MM.1S (cell line): ENCODE measurements around the gene NOXO1.
A peak's percentile ranks its signal among the peaks of the same experiment; 100 is the strongest.

Experiments
- DNase-seq: peaks from one replicate; pipeline ENCODE4 v3.0.0-alpha.2; 2015
- H2AFZ ChIP-seq: fragments of 300-600 bp; sonication (generic); 2 replicates; pipeline ENCODE4 v1.6.0; 2016; ENCODE audit warnings: antibody characterized with exemption, low read length
- H3F3A ChIP-seq: fragments of 300-600 bp; sonication (generic); 2 replicates; pipeline ENCODE4 v1.6.1; 2016; ENCODE audit warnings: mild to moderate bottlenecking, antibody characterized with exemption, low read length, moderate library complexity, mixed read lengths; ENCODE audit not compliant: insufficient read depth
- H3K27ac ChIP-seq: fragments of 300-600 bp; sonication (generic); 2 replicates; pipeline ENCODE4 v1.5.1; 2016; ENCODE audit warnings: mild to moderate bottlenecking, low read length
- H3K27me3 ChIP-seq: fragments of 300-600 bp; sonication (generic); replicated peaks from 2 replicates; pipeline ENCODE4 v1.6.0; 2016; ENCODE audit warnings: low read length; ENCODE audit not compliant: insufficient read depth
- H3K36me3 ChIP-seq: fragments of 300-600 bp; sonication (generic); replicated peaks from 2 replicates; pipeline ENCODE4 v1.6.1; 2016; ENCODE audit warnings: mild to moderate bottlenecking, low read length, mixed read lengths; ENCODE audit not compliant: insufficient read depth
- H3K4me1 ChIP-seq: fragments of 300-600 bp; sonication (generic); 2 replicates; pipeline ENCODE4 v1.6.1; 2016; ENCODE audit warnings: low read length, mixed read lengths
- H3K4me2 ChIP-seq: fragments of 300-600 bp; sonication (generic); 2 replicates; pipeline ENCODE4 v1.6.0; 2016; ENCODE audit warnings: low read depth, low read length
- H3K4me3 ChIP-seq: fragments of 300-600 bp; sonication (generic); 2 replicates; pipeline ENCODE4 v1.5.1; 2016; ENCODE audit warnings: low read length, mixed read lengths
- H3K79me2 ChIP-seq: fragments of 300-600 bp; sonication (generic); 2 replicates; pipeline ENCODE4 v1.6.1; 2016; ENCODE audit warnings: mixed run types, low read length, mixed read lengths
- H3K9ac ChIP-seq: fragments of 300-600 bp; sonication (generic); 2 replicates; pipeline ENCODE4 v1.6.1; 2016; ENCODE audit warnings: low read length, mixed read lengths
- H3K9me2 ChIP-seq: fragments of 300-600 bp; sonication (generic); replicated peaks from 2 replicates; pipeline ENCODE4 v1.6.1; 2016; ENCODE audit warnings: mild to moderate bottlenecking, low read length, mixed read lengths; ENCODE audit not compliant: insufficient read depth
- H3K9me3 ChIP-seq: fragments of 300-600 bp; sonication (generic); replicated peaks from 2 replicates; pipeline ENCODE4 v1.6.1; 2016; ENCODE audit warnings: mild to moderate bottlenecking, low read length, mixed read lengths; ENCODE audit not compliant: insufficient read depth
- H4K20me1 ChIP-seq: fragments of 300-600 bp; sonication (generic); 2 replicates; pipeline ENCODE4 v1.6.1; 2016; ENCODE audit warnings: mild to moderate bottlenecking, low read length, moderate library complexity, mixed read lengths; ENCODE audit not compliant: insufficient read depth
- EZH2 ChIP-seq: fragments of 300-600 bp; sonication (generic); optimal IDR thresholded peaks from 2 replicates; pipeline ENCODE3; 2017; ENCODE audit warnings: low read depth, mild to moderate bottlenecking, antibody characterized with exemption, low read length, mixed read lengths
- EZH2phosphoT487 ChIP-seq: fragments of 300-600 bp; sonication (generic); IDR thresholded peaks from 2 replicates; pipeline ENCODE4 v1.6.1; 2018; ENCODE audit warnings: antibody characterized with exemption, low read length
- TF ChIP-seq, protein P1 (sequence below): fragments of 300-600 bp; sonication (generic); IDR thresholded peaks from 2 replicates; pipeline ENCODE4 v1.5.1; 2016; ENCODE audit warnings: antibody characterized with exemption, low read length, mixed read lengths

Gene NOXO1

DNA sequence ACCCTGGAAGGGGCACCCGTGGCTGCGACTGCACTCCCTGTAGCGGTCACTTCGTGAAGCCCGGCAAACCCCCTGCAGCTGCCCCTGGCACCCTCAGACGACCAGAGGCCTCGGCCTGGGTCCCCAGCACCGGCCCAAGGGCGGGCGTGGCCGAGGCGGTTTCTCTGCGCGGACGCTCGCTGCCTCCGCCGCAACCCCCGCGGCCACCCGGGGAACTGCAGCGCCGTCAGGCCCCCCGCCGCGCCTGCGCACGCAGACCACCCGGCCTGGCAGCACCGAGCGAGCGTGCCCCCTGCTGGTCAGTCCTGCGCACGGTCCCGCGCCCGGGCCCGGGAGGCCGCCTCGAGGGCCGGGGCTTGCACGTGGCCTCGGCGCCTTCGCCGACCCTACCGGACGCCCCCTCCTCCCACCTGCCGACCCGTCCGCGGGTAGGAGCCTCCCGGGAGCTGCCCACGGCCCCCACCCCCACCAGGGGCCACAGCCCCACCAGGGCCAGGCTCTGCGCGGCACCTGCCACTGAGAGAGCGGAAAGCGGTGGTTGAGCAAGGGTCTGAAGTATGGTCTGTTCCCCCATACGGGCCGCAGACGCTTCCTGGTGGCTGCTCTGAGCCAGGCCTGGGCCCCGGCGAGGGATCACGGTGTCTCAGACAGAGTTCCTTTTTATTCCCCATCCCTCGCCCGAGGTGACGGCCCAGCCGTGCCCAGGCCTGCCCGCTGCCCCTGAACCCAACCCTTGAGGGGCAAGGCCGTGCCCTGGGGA, 51.5 kb downstream of the NOXO1 start:
- Histone ChIP-seq H2AFZ (peak overlapping the region; percentile 97), H4K20me1 (no peaks in the 10 kb centered on the region), H3K9ac (peak overlapping the region; percentile 60; the same call in 1 of the 2 replicates), H3K79me2 (no peaks in the 10 kb centered on the region), H3K9me2 (no peaks in the 10 kb centered on the region), H3K27ac (no peak overlapping the region), H3K36me3 (no peaks in the 10 kb centered on the region), H3K27me3 (peaks cover 6% of the 10 kb centered on the region; the same call in 1 of the 2 replicates), H3K4me1 (peaks cover 5% of the 10 kb centered on the region), H3K9me3 (no peaks in the 10 kb centered on the region), H3F3A (no peaks in the 10 kb centered on the region), H3K4me3 (peak overlapping the region; percentile 73), H3K4me2 (peak overlapping the region; percentile 75)
- DNase-seq, result peak; percentile 88
- TF ChIP-seq, protein P1, sequence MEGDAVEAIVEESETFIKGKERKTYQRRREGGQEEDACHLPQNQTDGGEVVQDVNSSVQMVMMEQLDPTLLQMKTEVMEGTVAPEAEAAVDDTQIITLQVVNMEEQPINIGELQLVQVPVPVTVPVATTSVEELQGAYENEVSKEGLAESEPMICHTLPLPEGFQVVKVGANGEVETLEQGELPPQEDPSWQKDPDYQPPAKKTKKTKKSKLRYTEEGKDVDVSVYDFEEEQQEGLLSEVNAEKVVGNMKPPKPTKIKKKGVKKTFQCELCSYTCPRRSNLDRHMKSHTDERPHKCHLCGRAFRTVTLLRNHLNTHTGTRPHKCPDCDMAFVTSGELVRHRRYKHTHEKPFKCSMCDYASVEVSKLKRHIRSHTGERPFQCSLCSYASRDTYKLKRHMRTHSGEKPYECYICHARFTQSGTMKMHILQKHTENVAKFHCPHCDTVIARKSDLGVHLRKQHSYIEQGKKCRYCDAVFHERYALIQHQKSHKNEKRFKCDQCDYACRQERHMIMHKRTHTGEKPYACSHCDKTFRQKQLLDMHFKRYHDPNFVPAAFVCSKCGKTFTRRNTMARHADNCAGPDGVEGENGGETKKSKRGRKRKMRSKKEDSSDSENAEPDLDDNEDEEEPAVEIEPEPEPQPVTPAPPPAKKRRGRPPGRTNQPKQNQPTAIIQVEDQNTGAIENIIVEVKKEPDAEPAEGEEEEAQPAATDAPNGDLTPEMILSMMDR, result peak; percentile 93
- TF ChIP-seq EZH2, result no peak

DNA sequence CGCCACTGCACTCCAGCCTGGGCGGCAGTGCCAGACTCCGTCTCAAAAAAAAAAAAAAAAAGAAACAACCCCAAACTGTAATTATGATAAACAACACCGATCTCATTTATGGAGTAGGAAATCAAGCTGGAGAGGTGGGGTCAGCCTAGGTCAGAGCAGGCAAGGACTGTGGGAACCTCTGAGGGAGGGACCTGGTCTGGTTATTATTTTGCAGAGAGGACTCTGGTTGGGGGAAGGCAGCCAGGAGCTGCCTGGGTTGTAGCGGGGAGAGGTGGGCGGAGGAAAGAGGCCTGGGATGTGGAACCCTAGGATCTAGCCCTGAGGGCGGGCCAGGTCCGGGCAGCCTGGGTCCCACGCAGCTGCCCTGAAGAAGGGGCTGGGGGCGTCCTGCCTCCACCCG, 52.2 kb downstream of the NOXO1 start:
- peak overlapping the region; percentile 73 for H3K4me3 ChIP-seq
- H3K27me3 ChIP-seq, result peaks cover 12% of the 10 kb centered on the region; the same call in 1 of the 2 replicates
- no peaks in the 10 kb centered on the region for H4K20me1 ChIP-seq
- H3F3A ChIP-seq, result no peaks in the 10 kb centered on the region
- peaks cover 5% of the 10 kb centered on the region for H3K4me1 ChIP-seq
- TF ChIP-seq, protein P1, result no peak
- TF ChIP-seq EZH2phosphoT487 (no peak), EZH2 (no peak)
- no peaks in the 10 kb centered on the region for H3K36me3 ChIP-seq
- no peaks in the 10 kb centered on the region for H3K79me2 ChIP-seq
- H3K4me2 ChIP-seq, result peak overlapping the region; percentile 75
- H2AFZ ChIP-seq, result peak overlapping the region; percentile 56
- no peak overlapping the region for H3K27ac ChIP-seq
- no peaks in the 10 kb centered on the region for H3K9me2 ChIP-seq
- no peaks in the 10 kb centered on the region for H3K9me3 ChIP-seq
- H3K9ac ChIP-seq, result peak overlapping the region; percentile 60; the same call in 1 of the 2 replicates
- DNase-seq, result peak; percentile 31
